ENCODE measurements around the gene CFAP61.

Gene CFAP61

GRCh38 chr20:20181322-20181721, 129.0 kb downstream of the CFAP61 start:
- peak; percentile 35 for DNase-seq

GRCh38 chr20:20184149-20184548, 131.8 kb downstream of the CFAP61 start:
- no peak for DNase-seq

- no peak for DNase-seq
These were observed 132.4 kb downstream of the CFAP61 start for GRCh38 chr20:20184706-20185105.

- DNase-seq = no peak
These were observed 136.3 kb downstream of the CFAP61 start for GRCh38 chr20:20188647-20189046.

GRCh38 chr20:20192366-20192765, 140.0 kb downstream of the CFAP61 start:
- no peak for DNase-seq

- DNase-seq = no peak
These were observed 142.8 kb downstream of the CFAP61 start for GRCh38 chr20:20195021-20195705.

- no peak for DNase-seq
These were observed 144.3 kb downstream of the CFAP61 start for GRCh38 chr20:20196610-20197009.

- no peak for DNase-seq
These were observed 145.7 kb downstream of the CFAP61 start for GRCh38 chr20:20198011-20198410.

- DNase-seq = no peak
These were observed 147.2 kb downstream of the CFAP61 start for GRCh38 chr20:20199361-20200160.

- no peak for DNase-seq
These were observed 148.8 kb downstream of the CFAP61 start for GRCh38 chr20:20201124-20201523.

GRCh38 chr20:20201639-20202038, 149.3 kb downstream of the CFAP61 start:
- DNase-seq = no peak

GRCh38 chr20:20202768-20203167, 150.4 kb downstream of the CFAP61 start:
- DNase-seq = no peak

- DNase-seq = no peak
These were observed 151.5 kb downstream of the CFAP61 start for GRCh38 chr20:20203784-20204183.

- DNase-seq = no peak
These were observed 151.9 kb downstream of the CFAP61 start for GRCh38 chr20:20204256-20204655.

GRCh38 chr20:20205141-20205861, 153.0 kb downstream of the CFAP61 start:
- DNase-seq = no peak

- DNase-seq = no peak
These were observed 153.5 kb downstream of the CFAP61 start for GRCh38 chr20:20205862-20206236.

GRCh38 chr20:20206788-20207187, 154.5 kb downstream of the CFAP61 start:
- DNase-seq = no peak

GRCh38 chr20:20207291-20207690, 155.0 kb downstream of the CFAP61 start:
- no peak for DNase-seq

GRCh38 chr20:20207872-20208271, 155.5 kb downstream of the CFAP61 start:
- no peak for DNase-seq

GRCh38 chr20:20209684-20210083, 157.4 kb downstream of the CFAP61 start:
- DNase-seq = no peak

GRCh38 chr20:20210327-20210726, 158.0 kb downstream of the CFAP61 start:
- no peak for DNase-seq

- no peak for DNase-seq
These were observed 158.6 kb downstream of the CFAP61 start for GRCh38 chr20:20210943-20211273.

- no peak for DNase-seq
These were observed 159.1 kb downstream of the CFAP61 start for GRCh38 chr20:20211274-20211987.

Measured in CD4-positive, alpha-beta T cell treated with Interleukin-17A for 1 hour (primary cell).